HG02642 (cell line): ENCODE results near the gene NUBPL.
"Not testable (repeated sequence)": the region's sequence is repeated elsewhere in the genome, so short reads cannot be mapped to it uniquely, and the experiment has no call there.

ENCODE experiments used
- ATAC-seq: cut with Tn5 transposase; IDR thresholded peaks from one replicate; pipeline ENCODE4 v1.9.1; 2021; ENCODE audit warnings: mild to moderate bottlenecking; ENCODE audit not compliant: unreplicated experiment, poor library complexity

The NUBPL gene

GRCh38 chr14:31855262-31855661 lies 294.1 kb downstream of the NUBPL start:
- no peak for ATAC-seq

DNA sequence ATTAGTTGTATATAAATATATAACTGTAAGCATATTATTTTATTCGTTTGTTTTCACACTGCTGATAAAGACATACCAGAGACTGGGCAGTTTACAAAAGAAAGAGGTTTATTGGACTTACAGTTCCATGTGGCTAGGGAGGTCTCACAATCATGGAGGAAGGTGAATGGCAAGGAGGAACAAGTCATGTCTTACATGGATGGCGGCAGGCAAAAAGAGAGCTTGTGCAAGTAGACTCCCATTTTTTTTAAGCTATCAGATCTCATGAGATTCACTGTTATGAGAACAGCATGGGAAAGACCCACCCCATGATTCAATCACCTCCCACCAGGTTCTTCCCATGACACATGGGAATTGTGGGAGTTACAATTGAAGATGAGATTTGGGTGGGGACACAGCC lies 294.8 kb downstream of the NUBPL start:
- ATAC-seq, result not testable (repeated sequence)

DNA sequence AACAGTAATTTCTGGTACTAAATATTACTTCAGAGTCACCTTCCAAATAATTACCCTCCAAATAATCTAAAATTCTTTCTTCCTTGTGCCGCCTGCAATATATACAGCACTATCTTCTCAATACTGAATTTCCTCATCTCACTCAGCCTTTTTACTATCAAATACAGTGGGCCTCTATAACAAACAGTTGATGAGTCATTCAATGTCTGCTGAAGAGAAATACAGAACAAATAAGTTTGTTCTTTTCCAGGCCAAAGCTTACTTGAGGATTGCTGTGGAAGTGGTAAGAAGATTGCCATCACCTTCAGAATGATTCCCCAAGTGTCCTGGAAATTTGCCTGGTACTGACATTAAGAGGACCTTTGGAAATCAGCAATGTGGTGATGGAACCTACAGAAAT lies 297.7 kb downstream of the NUBPL start:
- ATAC-seq, result no peak

GRCh38 chr14:31864937-31865855 lies 304.0 kb downstream of the NUBPL start:
- no peak for ATAC-seq

DNA sequence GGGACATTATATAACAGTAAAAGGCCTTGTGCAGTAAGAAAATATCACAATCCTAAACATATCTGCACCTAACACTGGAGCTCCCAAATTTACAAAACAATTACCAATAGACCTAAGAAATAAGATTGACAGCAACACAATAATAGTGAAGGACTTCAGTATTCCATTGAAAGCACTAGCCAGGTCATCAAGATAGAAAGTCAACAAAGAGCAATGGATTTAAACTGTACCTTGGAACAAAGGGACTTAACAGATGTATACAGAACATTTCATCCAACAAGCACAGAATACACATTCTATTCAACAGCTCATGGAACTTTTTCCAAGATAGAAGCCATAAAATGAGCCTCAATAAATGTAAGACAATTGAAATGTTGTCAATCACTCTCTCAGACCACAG lies 306.4 kb downstream of the NUBPL start:
- ATAC-seq, result no peak

- ATAC-seq, result not testable (repeated sequence)
These were observed 306.9 kb downstream of the NUBPL start for GRCh38 chr14:31868096-31868495.

GRCh38 chr14:31876741-31877140 lies 315.5 kb downstream of the NUBPL start:
- ATAC-seq, result no peak

DNA sequence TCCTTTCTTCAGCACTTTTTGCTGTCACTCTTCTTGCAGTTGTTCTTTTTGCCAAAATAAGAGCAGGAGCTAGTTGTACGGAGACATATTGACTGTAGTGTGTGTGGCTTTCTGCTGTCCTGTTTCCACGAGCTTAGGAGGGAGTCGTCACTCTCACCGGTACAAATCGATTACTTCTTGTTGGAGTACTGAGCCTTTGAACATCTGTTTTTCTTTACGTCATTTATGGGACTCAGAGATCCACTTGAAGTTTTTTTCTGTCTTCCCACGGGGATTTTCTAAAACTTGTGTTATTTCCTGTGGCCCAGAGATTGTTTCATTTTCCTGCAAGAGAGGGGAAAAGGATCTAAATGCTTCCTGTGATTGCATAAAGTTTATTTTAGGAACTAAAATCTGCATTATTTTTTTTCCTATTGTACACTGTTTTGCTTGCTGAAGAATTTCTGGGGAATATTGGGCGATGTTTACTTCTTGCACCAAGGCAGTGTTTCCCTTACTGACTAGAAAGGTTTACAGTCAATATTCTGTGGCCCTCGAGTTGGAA lies 316.1 kb downstream of the NUBPL start:
- no peak for ATAC-seq

DNA sequence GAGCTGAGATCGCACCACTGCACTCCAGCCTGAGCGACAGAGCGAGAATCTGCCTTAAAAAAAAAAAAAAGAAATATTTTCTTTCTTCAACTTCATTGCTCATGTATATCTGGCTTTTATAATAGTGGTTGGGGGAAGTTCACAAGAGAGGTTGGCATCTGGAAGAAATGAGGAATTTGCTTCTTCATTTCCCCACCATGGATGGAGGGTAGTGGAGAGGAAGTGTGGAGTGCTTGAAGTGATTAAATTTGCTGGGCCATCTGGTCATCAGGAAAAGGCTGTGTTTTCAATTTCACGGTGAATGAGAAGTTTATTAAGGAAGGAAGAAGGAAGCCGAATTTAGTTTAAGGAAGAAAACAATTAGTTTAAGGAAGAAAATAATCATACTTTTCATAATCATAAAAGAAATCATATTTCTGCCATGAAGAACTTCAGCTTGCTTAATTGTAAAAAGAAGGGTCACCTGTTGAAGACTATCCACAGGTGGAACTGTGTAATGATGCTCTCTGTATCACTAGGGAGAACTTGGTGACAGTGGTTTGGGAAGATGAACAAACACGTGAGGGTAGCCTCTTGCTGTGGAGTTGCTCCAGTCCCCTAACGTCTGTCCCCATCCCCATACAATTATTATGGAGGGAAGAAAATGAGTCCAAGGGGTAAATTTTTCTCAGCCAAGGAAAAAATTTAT lies 318.6 kb downstream of the NUBPL start:
- ATAC-seq, result no peak

DNA sequence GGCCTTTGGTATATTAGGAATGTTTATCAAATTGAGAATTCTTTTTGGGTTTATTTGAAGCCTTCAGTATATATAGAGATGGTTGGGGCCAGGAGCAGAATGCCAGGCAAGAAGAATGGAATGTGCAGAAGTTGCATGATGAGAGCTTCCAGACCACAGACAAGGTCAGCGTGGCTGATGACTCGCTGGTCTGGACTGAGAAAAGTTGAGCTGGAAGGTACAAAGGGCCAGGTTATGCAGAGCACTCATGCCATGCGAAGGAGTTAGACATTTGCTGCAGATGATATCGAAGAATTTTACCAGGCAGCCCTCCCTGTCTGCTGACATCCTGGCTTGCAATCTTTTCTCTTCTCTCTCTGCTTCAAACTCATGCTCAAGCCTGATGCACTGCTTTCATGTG lies 319.7 kb downstream of the NUBPL start:
- no peak for ATAC-seq

GRCh38 chr14:31881531-31882310 lies 320.5 kb downstream of the NUBPL start:
- ATAC-seq, result no peak

DNA sequence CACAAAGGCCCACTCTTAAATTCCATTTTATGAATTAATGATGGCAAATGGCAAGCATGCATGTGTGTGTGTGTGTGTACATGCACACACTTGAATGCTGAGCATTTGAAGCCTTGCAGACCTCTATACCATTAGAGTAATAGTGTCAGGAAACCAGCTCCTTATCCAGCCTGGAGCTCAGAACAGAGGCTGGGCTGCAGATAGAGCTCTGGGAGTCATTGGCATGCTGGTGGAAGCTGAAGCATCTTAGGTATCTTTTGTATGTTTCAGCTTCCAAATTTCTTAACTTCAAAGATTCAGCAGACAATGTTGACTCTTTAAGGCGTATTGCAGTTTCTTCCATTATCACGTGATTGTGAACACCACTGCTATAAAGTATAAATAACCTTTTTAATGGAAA lies 323.0 kb downstream of the NUBPL start:
- no peak for ATAC-seq

GRCh38 chr14:31884776-31885379 lies 323.7 kb downstream of the NUBPL start:
- no peak for ATAC-seq

GRCh38 chr14:31886156-31886835 lies 325.1 kb downstream of the NUBPL start:
- ATAC-seq, result no peak

- no peak for ATAC-seq
These were observed 326.9 kb downstream of the NUBPL start for GRCh38 chr14:31887929-31888580.

DNA sequence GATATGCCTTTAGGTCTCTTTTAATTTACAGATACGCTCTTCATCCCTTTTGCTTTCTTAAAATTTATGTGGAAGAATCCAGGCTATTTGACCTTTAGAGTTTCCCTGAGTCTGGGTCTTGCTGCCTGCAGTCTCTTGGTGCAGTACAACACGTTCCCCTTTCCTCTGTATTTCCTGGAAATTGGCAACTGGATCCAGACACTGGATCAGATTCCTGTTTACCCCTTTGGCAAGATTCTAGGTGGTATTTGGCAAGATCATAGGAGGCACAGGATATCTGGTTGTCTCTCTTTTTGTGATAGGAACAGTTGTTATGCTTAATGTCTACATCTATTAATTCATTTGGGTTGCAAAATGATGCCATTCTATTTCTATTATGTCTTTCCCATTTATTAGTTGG lies 328.1 kb downstream of the NUBPL start:
- ATAC-seq, result no peak

- ATAC-seq, result not testable (repeated sequence)
These were observed 329.0 kb downstream of the NUBPL start for GRCh38 chr14:31890202-31890601.

GRCh38 chr14:31893221-31893757 lies 332.1 kb downstream of the NUBPL start:
- ATAC-seq, result no peak

- no peak for ATAC-seq
These were observed 333.1 kb downstream of the NUBPL start for GRCh38 chr14:31894351-31894750.
